ENCODE data around the gene DDX46.

GRCh38 chr5:134874831-134875655, 116.5 kb downstream of the DDX46 start:
- TF ChIP-seq EZH2 (IDR thresholded peaks at IDR 0.05; ENCODE audit: insufficient read depth, poor library complexity, severe bottlenecking) (no peak), EZH2phosphoT487 (IDR thresholded peaks at IDR 0.05; ENCODE audit: insufficient read depth, low read depth) (no peak)
